Measurements from ENCODE around the gene CYP27A1.

DNA sequence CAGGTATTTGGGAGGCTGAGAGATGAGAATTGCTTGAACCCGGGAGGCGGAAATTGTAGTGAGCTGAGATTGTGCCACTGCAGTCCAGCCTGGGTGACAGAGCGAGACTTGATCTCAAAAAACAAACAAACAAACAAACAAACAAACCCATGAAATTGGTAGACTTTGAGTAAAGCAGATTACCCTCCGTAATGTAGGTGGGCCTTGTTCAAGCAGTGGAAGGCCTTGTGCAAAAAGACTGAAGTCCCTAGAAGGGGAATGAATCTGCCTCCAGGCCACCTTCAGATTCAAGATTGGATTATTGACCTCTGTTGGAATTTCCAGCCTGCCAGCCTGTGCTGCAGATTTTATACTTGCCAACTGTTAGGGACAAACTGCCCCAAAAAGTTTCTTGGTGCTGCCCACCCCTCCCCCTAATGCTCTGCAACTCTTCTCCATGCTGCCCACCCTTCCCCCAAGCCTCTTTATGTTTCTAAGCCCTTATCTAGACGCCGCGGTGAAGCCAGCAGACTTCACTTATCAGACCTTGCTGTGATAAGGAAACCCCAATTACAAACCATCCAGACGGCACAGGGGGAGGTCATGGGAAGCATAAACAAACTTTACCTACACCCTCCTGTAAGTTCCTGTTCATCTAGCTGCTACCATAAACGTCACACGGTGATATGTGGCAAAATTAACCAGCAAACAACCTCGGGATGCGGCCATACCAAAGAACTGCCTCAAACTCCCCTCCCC, 17.0 kb downstream of the CYP27A1 start:
- TF ChIP-seq, protein P1, sequence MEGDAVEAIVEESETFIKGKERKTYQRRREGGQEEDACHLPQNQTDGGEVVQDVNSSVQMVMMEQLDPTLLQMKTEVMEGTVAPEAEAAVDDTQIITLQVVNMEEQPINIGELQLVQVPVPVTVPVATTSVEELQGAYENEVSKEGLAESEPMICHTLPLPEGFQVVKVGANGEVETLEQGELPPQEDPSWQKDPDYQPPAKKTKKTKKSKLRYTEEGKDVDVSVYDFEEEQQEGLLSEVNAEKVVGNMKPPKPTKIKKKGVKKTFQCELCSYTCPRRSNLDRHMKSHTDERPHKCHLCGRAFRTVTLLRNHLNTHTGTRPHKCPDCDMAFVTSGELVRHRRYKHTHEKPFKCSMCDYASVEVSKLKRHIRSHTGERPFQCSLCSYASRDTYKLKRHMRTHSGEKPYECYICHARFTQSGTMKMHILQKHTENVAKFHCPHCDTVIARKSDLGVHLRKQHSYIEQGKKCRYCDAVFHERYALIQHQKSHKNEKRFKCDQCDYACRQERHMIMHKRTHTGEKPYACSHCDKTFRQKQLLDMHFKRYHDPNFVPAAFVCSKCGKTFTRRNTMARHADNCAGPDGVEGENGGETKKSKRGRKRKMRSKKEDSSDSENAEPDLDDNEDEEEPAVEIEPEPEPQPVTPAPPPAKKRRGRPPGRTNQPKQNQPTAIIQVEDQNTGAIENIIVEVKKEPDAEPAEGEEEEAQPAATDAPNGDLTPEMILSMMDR (IDR thresholded peaks at IDR 0.05 in 8 of 11, conservative IDR thresholded peaks at IDR 0.05 in 3 of 11) = no peak
- no peak for TF ChIP-seq POLR2A (IDR thresholded peaks at IDR 0.05)
